Left renal cortex interstitium (tissue), 4 donors: ENCODE data around the gene NAA25. TPM values are rescaled to one million over a fixed set of nuclear protein-coding genes. Genes with fewer than 3 reads are reported as not detected.
"Not testable (repeated sequence)": the region's sequence is repeated elsewhere in the genome, so short reads cannot be mapped to it uniquely, and the experiment has no call there.

Experiments used
- DNase-seq, 4 donors: peaks; one replicate each; pipeline ENCODE4 v3.0.0-alpha.2; 2013; ENCODE audit warnings: low read depth in 4 of 4, low spot score in 2 of 4, missing footprints in 1 of 4
- polyA plus RNA-seq, 4 donors: library from polyadenylated mRNA; unstranded; fragments of 120-200 nt; gene quantifications; one replicate each; pipeline ENCODE4 v1.2.1, GENCODE V29; 2013; ENCODE audit not compliant: insufficient read length in 4 of 4

The NAA25 gene
- polyA plus RNA-seq, 4 donors, result 16.3 to 31.0 (median 21.9) TPM

DNA sequence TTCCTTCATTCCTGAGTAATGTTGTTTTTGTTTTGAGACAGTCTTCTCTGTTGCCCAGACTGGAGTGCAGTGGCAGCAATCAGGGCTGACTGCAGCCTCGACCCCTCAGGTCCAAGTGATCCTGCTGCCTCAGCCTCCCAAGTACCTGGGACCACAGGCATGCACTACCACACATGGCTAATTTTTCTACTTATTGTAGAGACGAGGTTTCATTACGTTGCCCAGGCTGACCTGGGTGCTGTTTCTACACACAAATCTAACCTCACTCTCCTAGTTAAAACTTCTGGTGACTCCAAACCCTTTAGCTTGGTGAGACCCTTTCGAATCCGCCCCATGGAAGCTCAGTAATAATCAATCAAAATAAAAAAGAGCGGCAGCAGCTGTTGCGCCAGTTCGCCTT lies 96.9 kb downstream of the NAA25 start:
- no peak for DNase-seq

DNA sequence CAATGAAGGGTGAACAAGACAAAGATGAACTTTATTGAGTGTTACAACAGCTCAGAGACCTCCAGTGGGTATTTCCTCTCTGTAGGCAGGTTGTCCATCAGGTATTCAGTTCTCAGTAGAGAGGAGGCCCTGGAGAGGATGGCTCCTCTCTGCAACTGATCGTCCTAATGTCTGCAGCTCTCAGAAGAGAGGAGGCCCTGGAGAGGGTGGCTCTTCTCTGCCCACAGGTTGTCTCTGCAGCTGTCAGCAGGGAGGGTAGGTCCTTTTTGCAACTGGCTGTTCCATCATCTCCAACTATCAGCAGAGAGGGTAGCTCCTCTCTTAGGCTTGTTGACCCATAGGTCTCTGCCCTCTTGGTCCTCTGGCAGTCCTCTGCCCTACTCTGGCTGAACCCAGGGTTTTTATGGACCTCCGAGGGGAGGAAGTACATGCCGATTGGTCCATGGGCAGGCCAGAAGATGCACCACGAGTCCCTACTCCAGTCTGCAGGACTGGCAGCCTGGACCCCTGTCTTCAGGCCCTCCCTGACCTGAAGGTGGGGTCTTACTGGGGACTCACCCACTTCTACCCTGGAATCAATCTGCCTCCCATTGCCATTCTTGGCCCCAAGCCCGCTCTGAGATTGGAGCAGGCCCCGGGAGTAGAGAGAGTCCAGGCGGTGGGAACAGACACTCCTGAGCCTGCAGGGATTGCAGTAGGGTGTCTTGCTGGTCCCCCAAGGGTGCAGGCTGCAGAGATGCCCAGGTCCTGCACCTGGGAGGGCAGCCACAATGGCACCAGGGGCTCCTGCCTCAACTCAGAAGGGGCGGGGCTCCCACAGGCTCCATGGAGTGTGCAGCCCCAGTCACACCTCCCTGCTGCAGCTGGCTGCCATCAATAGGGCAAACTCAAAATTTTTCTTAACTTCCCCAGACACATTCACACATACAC lies 97.9 kb downstream of the NAA25 start:
- DNase-seq, result no peak

DNA sequence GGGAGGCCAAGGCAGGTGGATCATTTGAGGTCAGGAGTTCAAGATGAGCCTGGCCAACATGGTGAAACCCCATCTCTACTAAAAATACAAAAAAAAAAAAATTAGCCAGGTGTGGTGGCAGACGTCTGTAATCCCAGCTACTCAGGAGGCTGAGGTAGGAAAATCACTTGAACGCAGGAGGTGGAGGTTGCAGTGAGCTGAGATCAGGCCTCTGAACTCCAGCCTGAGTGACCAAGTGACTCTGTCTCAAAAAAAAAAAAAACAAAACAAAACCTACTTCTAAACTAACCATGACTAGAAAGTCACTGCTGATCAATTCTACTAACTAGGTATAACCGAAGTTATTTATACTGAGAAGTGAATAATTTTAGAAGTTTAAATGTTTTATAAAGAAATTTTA lies 99.0 kb downstream of the NAA25 start:
- not testable (repeated sequence) for DNase-seq

DNA sequence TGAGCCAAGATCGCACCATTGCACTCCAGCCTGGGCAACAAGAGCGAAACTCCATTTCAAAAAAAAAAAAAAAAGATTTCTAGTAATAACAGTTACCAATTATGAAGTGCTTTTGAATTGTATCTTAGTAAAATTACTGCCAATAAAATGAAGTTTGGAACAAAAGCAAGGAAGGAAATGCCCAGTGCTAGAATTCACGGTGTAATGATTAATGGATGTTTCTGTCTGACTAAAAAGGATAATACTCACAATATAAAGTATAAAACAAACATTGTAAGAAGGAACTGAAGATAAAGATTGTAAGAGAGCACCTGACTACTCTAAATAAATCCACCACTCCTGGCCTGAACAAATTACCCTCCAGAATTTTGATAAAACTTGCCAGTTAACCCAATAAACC lies 99.7 kb downstream of the NAA25 start:
- no peak for DNase-seq

DNA sequence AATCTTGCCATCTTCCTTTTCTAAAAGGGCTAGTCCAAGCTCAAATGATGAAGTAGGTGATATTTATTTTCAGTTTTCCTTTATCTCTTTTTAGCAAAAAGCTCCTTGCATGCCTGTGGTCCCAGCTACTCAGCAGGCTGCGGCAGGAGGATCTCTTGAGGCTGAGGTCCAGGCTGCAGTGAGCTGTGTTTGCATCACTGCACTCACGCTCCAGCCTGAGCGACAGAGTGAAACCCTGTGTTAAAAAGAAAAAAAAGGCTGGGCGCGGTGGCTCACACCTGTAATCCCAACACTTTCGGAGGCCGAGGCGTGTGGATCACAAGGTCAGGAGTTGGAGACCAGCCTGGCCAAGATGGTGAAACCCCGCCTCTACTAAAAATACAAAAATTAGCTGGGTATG lies 100.6 kb downstream of the NAA25 start:
- DNase-seq, result peak in 1 of 4 donors; percentile 10

DNA sequence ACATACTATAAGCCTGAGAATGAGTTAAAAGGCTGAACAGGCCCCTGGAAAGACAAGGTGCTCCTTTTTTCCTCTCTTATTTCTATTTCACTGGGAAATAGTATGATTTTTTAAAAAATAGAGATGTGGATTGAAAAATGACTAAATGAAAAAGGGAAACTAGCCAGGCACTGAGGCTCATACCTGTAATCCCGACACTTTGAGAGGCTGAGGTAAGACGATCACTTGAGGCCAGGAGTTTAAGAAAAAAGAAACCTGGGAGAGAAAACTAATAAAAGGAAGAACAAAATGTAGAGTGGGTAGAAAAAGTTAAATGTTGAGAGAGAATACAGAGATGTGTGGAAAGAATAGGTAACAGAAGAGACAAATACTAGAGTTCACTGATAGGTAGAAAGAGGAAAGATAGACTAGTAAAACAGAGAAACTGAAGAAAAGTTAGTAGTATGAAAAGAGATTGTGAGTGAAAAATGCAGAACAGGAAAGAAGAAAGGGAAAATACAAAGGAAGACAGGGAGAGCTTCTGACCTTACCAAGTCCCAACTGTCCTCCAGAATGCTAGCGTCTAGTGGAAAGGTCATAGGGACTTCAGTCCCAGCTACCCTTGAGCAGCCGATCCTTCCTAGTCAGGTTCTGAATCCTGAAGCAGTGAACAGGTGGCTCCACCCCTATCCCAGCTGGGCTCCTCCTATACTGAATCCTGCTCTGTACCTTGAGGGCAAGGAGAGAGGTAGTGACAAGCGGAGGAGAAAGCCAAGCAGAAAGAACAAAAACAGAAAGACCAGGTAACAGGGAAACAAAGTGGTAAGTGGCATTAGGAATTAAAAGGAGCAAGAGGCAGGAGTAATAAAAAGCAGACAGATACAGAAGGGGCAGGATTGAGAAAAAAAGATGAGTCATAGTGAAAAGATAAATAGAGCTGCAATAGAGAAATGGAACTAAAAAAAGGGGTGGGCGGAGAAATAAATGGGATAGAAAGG lies 102.9 kb downstream of the NAA25 start:
- DNase-seq, result peak in 1 of 4 donors; percentile 10

DNA sequence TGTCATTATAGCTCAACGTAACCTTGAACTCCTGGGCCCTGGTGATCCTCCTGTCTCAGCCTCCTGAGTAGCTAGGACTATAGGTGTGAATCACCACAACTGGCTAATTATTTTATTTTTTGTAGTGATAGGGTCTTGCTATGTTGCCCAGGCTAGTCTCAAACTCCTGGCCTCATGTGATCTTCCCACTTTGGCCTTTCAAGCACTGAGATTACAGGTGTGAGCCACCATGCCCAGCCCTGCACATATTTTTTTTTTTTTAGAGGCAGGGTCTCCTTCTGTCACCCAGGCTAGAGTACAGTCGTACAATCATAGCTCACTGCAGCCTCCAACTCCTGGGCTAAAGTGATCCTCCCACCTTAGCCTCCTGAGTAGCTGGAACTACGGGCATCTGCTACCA lies 104.5 kb downstream of the NAA25 start:
- DNase-seq, result no peak

DNA sequence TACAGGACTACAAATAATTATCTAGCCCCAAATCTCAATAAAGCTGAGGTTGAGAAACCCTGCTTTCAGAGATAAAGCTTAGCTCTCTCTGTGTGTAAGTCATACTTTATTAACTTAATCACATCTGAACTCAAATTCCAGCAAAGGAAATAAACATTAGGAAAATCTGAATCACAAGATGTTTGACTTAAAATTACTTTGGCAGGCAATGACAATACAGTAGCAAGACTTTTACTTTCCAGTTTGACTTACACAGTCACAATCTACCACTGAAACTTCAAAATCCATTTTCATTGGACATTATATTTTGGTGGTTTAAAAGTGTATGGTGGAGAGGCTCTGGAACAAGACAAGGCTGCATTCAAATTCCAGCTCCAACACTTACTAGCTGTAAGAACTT lies 107.0 kb downstream of the NAA25 start:
- no peak for DNase-seq

DNA sequence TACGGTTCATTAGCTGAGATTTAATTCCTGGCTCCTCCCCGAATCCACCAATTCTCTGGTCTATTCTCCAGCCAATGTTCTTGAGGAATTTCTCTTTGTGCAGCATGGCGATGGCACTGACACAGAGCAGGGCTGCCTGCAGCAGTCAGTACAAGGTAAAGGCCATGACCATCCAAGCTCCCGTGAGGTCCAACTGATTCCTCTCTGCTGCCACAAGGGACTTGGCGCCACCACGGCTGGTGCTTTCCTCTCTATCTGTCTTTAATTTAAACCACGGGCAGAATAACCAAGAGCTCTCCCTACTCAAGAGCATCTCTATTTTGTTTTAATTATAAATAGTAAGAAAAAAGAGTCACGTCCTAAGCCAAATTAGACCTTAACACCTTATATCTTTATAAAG lies 107.8 kb downstream of the NAA25 start:
- DNase-seq, result no peak

DNA sequence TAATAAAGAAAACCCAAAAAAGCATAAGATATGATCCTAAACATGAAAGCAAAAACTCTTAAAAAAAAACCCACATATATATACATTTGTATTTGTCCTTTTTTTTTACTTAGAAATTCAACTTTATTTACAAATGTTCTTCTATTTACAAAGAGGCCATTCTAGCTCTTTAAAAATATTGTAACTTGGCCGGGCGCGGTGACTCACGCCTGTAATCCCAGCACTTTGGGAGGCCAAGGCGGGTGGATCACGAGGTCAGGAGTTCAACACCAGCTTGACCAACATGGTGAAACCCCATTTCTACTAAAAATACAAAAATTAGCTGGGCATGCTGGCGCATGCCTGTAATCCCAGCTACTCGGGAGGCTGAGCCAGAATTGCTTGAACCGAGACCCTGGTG lies 109.5 kb downstream of the NAA25 start:
- DNase-seq, result not testable (repeated sequence)

DNA sequence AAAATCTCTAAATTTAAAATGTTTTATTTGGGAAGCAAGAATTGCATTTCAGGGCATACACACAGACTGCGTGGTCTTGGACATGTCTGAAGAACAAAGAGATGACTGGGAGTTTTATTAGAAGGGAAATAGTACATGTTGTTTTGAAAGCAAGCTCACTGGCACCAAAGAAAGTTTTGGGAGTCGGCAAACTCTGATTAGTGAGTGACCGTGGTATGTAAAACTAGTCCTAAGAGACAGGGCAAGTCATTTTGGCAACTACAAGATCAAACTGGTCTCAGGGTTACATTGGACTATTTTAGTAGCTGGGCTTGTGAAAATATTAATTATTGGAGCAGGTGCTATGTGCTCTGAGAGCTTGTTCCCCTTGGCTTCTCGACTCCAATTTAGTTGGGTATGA lies 110.6 kb downstream of the NAA25 start:
- no peak for DNase-seq

DNA sequence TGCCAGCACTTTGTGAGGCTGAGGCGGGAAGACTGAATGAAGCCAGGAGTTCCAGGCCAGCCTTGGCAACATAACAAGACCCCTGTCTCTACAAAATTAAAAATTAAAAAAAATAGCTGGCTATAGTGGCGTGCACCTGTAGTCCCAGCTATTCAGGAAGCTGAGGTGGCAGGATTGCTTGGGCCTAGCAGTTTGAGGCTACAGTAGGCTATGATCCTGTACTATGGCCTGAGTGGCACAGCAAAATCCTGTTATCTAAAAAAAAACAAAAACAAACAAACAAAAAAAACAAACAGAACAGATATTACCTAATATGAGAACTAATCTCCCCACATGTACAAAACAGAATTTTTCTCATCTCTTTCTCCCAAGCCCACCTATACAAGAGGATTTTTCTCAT lies 111.3 kb downstream of the NAA25 start:
- DNase-seq, result no peak

DNA sequence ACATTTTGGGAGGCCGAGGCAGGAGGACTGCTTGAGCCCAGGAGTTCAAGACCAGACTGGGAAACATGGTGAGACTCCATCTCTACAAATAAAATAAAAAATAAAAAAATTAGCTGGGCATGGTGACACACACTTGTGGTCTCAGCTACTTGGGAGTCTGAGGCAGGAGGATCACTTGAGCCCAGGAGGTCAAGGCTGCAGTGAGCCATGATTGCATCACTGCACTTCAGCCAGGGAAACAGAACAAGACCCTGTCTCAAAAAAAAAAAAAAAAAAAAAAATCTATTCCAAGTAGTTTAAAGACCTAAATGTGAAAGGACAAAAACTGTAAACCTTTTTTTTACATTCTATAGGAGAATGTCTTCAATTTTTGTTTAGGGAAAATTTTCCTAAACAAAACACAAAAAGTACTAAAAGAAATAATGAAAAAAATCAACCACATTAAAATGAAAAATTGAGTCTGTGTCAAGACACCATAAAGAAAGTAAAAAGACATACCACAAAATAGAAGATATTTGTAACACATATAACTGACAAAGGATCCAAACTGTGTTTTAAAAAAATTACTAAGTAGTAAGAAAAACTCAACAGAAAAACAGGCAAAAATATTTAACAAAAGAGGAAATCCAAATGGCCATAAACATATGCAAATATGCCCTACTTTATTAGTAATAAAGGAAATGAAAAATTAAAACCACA lies 112.7 kb downstream of the NAA25 start:
- DNase-seq, result no peak

DNA sequence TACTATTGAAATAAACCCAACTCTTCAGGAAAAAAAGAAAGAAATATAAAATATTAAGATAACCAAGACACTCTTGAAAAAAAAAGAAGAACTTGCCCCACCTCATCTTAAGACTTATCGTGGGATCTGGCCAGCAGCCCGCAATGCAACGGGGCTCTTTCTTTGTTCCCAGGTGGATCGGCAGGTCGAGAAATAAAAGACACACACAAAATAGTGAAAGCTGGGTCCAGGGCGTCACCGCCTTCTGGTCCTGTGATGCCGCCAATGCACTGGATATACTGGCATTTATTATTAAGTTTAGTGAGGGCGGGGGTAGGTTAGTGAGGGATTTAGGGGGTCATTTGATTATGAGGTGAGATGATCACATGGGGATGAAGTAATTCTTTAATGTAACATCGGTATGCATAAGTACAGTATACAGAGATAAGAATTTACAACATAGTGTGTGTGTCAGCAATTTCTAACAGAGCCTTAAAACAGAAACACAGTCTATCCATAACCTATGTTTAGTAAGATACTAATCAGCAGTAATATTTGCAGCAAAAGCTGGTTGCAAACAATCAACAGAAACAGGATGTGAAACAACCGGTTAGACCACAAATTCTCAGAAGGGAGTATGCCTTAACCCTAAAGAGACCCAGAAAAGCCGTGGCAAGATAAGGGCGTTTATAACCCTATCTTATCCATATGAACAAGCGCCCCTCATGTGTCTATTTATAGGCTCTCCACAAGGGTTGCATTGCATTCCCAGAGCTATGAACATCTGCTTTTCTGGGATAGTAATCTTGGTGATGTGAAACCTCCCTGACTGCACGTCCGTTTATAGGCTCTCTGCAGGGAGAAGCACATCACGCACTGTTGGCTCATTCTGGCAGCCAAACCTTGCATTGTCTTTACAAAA lies 114.1 kb downstream of the NAA25 start:
- not testable (repeated sequence) for DNase-seq

DNA sequence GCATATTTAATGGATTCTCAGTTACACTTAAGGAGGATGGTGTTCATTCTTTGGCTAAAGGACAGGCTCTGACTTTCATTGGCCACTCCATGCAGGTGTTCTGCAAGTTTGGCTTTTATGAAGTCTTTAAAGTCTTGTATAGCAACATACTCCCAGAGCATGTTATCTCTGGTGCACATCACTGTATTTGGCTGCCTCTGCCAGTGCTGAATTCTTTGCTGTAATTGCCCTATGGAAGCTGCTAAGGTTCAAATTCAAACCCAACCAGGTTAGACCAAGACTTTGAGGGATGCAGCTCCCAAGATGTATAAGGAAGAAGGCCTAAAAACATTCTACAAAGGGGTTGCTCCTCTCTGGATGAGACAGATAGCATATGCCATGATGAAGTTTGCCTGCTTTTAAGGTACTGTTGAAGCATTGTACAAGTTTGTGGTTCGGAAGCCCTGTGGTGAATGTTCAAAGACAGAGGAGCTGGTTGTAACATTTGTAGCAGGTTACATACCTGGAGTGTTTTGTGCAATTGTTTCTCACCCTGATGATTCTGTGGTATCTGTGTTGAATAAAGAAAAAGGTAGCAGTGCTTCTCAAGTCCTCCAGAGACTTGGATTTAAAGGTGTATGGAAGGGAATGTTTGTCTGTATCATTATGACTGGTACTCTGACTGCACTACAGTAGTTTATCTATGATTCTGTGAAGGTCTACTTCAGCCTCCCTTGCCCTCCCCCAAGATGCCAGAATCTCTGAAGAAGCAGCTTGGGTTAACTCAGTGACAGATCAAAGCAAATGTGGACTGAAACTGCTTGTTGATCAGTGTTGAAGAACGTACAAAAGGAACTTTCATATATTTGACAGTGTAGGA lies 115.1 kb downstream of the NAA25 start:
- no peak for DNase-seq

DNA sequence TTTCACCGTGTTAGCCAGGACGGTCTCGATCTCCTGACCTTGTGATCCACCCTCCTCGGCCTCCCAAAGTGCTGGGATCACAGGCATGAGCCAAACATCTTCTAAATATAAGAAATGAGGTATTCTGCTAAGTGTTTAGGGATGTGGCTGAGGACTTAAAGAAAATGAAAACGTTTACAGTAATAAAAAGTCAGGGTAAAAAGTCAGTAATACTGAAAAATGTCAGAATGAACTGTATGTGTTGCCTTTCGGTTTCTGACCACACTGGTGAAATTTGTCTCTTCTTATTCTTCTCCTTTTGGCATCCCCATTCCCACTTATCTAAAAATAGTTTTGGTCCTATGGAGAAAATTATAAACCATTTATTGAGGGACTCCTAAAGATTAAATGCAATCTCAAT lies 116.1 kb downstream of the NAA25 start:
- no peak for DNase-seq

DNA sequence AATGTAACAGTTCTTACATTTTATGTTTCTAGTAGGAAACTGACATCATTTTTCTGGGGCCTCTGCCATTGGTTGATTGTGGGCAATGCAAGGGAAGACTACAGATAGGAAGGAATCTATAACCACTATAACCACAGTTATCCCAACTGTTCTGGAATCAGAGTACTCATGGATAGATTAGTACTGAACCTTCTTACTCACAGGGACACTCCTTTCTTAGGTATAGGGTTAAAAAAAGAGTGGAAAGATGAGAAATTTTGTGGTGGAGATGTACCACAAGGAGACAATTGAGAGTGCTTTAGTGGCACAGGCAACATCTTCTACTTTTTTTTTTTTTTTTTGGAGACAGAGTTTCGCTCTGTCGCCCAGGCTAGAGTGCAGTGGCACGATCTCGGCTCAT lies 116.6 kb downstream of the NAA25 start:
- no peak for DNase-seq

DNA sequence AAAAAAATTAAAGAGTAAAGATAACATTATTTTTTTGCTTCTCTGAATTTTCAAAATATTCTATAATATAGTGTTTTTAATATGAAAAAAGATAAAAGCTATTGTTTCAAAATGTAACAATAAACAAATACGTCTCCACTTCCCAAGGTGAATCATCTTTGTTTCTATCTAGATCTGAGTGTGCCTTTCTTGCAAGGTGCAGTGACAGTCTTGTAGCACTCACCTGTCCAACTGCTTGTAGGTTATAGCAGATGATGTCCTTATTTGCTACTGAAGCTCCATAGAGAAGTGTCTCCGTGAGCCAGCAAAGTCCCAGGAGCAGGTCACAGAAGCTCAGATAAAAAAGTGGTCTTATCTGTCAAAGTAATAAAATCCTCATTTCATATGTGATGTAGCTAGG lies 117.0 kb downstream of the NAA25 start:
- DNase-seq, result no peak

DNA sequence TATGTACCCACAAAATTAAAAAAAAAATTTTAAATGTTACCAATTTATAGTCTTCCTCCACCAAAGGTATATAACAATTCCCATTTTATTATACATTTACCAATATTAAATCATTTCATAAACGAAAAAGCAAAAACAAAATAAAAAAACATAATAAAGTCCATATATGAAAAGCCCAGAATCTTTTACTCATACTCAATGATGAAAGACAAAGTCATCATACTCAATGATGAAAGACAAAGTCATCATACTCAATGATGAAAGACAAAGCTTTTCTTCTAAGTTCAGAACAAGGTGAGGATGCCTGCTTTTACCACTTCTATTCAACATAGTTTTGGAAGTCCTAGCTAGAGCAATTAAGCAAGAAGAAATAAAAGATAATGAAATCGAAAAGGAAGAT lies 123.8 kb downstream of the NAA25 start:
- no peak for DNase-seq
